SK-N-SH (cell line): ENCODE data around the gene RAI14. TPM values are rescaled to one million over a fixed set of nuclear protein-coding genes. Genes with fewer than 3 reads are reported as not detected.

Experiments used
- CTCF ChIA-PET: fragments of 300-600, 350-600 bp; formaldehyde crosslinking; extraction: SDS; loops from one replicate; lab custom pipeline; 2021; lab: Yijun Ruan, JAX
- POLR2A ChIA-PET: fragments of 350-600 bp; sonication (Branson Sonifier 250); formaldehyde crosslinking; extraction: SDS; loops from one replicate; lab custom pipeline; 2020; ENCODE audit warnings: antibody characterized with exemption, inconsistent platforms; lab: Yijun Ruan, JAX
- DNase-seq: peaks from one replicate; pipeline ENCODE4 v3.0.0; 2012
- H2AFZ ChIP-seq: fragments of 200-600 bp; sonication (generic); 2 replicates; pipeline ENCODE4 v1.8.1; 2016; ENCODE audit warnings: antibody characterized with exemption, mild to moderate bottlenecking, low read depth
- H3F3A ChIP-seq: fragments of 200-600 bp; sonication (generic); replicated peaks from 2 replicates; pipeline ENCODE3; 2016; ENCODE audit warnings: antibody characterized with exemption, mild to moderate bottlenecking; ENCODE audit not compliant: insufficient read depth
- H3K27ac ChIP-seq, 2 experiments: fragments of 200-500 bp in 1 of 2; fragments of 200-600 bp in 1 of 2; sonication (Bioruptor generic) in 1 of 2; sonication (generic), shearing (Covaris generic) in 1 of 2; 2 replicates each; pipeline versions ENCODE4 v1.5.1 to v1.6.1; 2014 to 2016; ENCODE audit warnings: low read depth in 2 of 2, inconsistent platforms in 1 of 2, low read length in 1 of 2, mild to moderate bottlenecking in 1 of 2, mixed read lengths in 1 of 2
- H3K27me3 ChIP-seq: fragments of 200-600 bp; sonication (generic), shearing (Covaris generic); 2 replicates; pipeline ENCODE4 v1.6.1; 2016; ENCODE audit warnings: mixed run types; ENCODE audit not compliant: insufficient read depth
- H3K36me3 ChIP-seq, 2 experiments: fragments of 200-500 bp in 1 of 2; fragments of 200-600 bp in 1 of 2; sonication (Bioruptor generic) in 1 of 2; sonication (generic) in 1 of 2; replicated peaks in 1 of 2; 2 replicates each; pipeline versions ENCODE3 to v1.5.1; 2014 to 2016; ENCODE audit warnings: low read length in 1 of 2, mild to moderate bottlenecking in 1 of 2; ENCODE audit not compliant: insufficient read depth in 2 of 2, control insufficient read depth in 1 of 2
- H3K4me1 ChIP-seq, 2 experiments: fragments of 200-500 bp in 1 of 2; fragments of 200-600 bp in 1 of 2; sonication (Bioruptor generic) in 1 of 2; sonication (generic), shearing (Covaris generic) in 1 of 2; 2 replicates each; pipeline versions ENCODE4 v1.5.1 to v1.6.1; 2014 to 2016; ENCODE audit warnings: low read depth in 1 of 2, low read length in 1 of 2, mixed run types in 1 of 2; ENCODE audit not compliant: insufficient read depth in 2 of 2, control insufficient read depth in 1 of 2
- H3K4me2 ChIP-seq: fragments of 200-600 bp; sonication (generic), shearing (Covaris generic); 2 replicates; pipeline ENCODE4 v1.6.1; 2017; ENCODE audit warnings: mixed run types
- H3K4me3 ChIP-seq, 2 experiments: fragments of 200-500 bp in 1 of 2; fragments of 200-600 bp in 1 of 2; sonication (Bioruptor generic) in 1 of 2; sonication (generic), shearing (Covaris generic) in 1 of 2; 2 replicates each; pipeline versions ENCODE4 v1.5.1 to v1.8.1; 2014 to 2016; ENCODE audit warnings: low read depth in 2 of 2, inconsistent platforms in 1 of 2, low read length in 1 of 2, mild to moderate bottlenecking in 1 of 2, mixed read lengths in 1 of 2, moderate library complexity in 1 of 2
- H3K79me2 ChIP-seq: fragments of 200-600 bp; sonication (generic); 2 replicates; pipeline ENCODE4 v1.8.1; 2017; ENCODE audit warnings: mild to moderate bottlenecking; ENCODE audit not compliant: insufficient read depth
- H3K9ac ChIP-seq: fragments of 200-600 bp; sonication (generic); 2 replicates; pipeline ENCODE4 v1.6.1; 2017; ENCODE audit warnings: mixed run types
- H3K9me2 ChIP-seq: fragments of 200-600 bp; sonication (generic); 2 replicates; pipeline ENCODE4 v1.6.1; 2017; ENCODE audit warnings: mixed run types
- H3K9me3 ChIP-seq: fragments of 200-600 bp; sonication (generic); 2 replicates; pipeline ENCODE4 v1.6.1; 2017; ENCODE audit warnings: mixed run types, mild to moderate bottlenecking, moderate library complexity
- H4K20me1 ChIP-seq: fragments of 200-600 bp; sonication (generic); 2 replicates; pipeline ENCODE4 v1.6.1; 2017; ENCODE audit warnings: mild to moderate bottlenecking, mixed run types; ENCODE audit not compliant: insufficient read depth
- EZH2phosphoT487 ChIP-seq: fragments of 200-600 bp; sonication (generic); IDR thresholded peaks from 2 replicates; pipeline ENCODE4 v1.6.1; 2017; ENCODE audit warnings: low read depth, mixed run types, mild to moderate bottlenecking, antibody characterized with exemption, moderate library complexity, borderline replicate concordance
- FOXM1 ChIP-seq: IDR thresholded peaks from 2 replicates; pipeline ENCODE4 v1.4.0; 2012; ENCODE audit warnings: low read depth, mild to moderate bottlenecking
- GABPA ChIP-seq: IDR thresholded peaks from 2 replicates; pipeline ENCODE4 v1.4.0; 2012; ENCODE audit warnings: low read depth, mild to moderate bottlenecking
- GATA2 ChIP-seq: sonication (generic); formaldehyde crosslinking; IDR thresholded peaks from 2 replicates; pipeline ENCODE4 v1.5.0; 2020; ENCODE audit warnings: mild to moderate bottlenecking, missing genetic modification reagents
- JUND ChIP-seq: IDR thresholded peaks from 2 replicates; pipeline ENCODE4 v1.4.0; 2012
- NFIC ChIP-seq: IDR thresholded peaks from 2 replicates; pipeline ENCODE4 v1.4.0; 2012; ENCODE audit warnings: borderline replicate concordance
- RAD21 ChIP-seq: IDR thresholded peaks from 2 replicates; pipeline ENCODE4 v1.6.1; 2012; ENCODE audit warnings: mild to moderate bottlenecking, low read length
- RFX5 ChIP-seq: IDR thresholded peaks from 2 replicates; pipeline ENCODE4 v1.6.1; 2012; ENCODE audit warnings: mild to moderate bottlenecking, improper control_type of control experiment, low read length
- TAF1 ChIP-seq: IDR thresholded peaks from 2 replicates; pipeline ENCODE4 v1.6.1; 2012; ENCODE audit warnings: low read depth, mild to moderate bottlenecking, low read length, moderate library complexity, borderline replicate concordance
- TEAD4 ChIP-seq: IDR thresholded peaks from 2 replicates; pipeline ENCODE4 v1.4.0; 2012; ENCODE audit warnings: mild to moderate bottlenecking, borderline replicate concordance; ENCODE audit not compliant: insufficient read depth
- WGBS: methylation state at CpG from one replicate; pipeline ENCODE4 v1.1.6; 2017; ENCODE audit warnings: low lambda C conversion rate; 5-methylcytosine and 5-hydroxymethylcytosine counted together
- polyA plus RNA-seq, 3 experiments: library from polyadenylated mRNA; depleted of rRNA; stranded (reverse); fragments of >200 nt; gene quantifications; 2 replicates each; pipeline ENCODE4 v1.2.3, GENCODE V29; 2012
- TF ChIP-seq, protein P1 (sequence below): IDR thresholded peaks from 2 replicates; pipeline ENCODE4 v1.6.1; 2012; ENCODE audit warnings: mild to moderate bottlenecking, low read depth, low read length, moderate library complexity
- TF ChIP-seq, protein P2 (sequence below): fragments of 150-350 bp; IDR thresholded peaks from 2 replicates; pipeline ENCODE4 v1.6.1; 2016; ENCODE audit warnings: mild to moderate bottlenecking, low read depth, low read length
- TF ChIP-seq, protein P3 (sequence below): fragments of 150-350 bp; IDR thresholded peaks from 2 replicates; pipeline ENCODE4 v1.6.1; 2017; ENCODE audit warnings: antibody characterized with exemption, low read length, low read depth, borderline replicate concordance
- TF ChIP-seq, protein P4 (sequence below): fragments of 200-600 bp; sonication (generic); IDR thresholded peaks from 2 replicates; pipeline ENCODE4 v1.6.1; 2017; ENCODE audit warnings: antibody characterized with exemption, mild to moderate bottlenecking, moderate library complexity

Gene RAI14
- polyA plus RNA-seq, 1 of the 3 experiments (the other 2 are of a cell fraction) = 53.2 TPM

DNA sequence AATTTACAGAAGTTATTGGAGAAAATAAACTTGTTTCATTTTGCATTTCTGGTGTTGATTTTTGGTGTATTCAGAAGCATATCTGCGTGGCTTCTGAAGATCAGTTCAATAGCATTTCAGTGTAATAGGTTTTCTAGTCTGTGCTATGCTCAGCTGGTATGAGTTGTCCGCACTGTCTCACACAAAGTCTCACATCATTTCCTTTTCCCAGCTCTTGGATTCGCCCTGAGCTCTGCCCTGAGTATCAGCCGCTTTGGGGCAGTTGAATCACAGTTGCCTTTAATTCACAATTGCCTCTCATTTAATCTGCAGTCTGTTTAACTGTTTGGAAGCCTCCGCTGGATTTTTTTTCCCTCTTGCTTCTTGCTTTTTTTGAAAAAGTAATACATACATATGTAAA lies 176.4 kb downstream of the RAI14 start:
- 94% methylated on average over 5 of the region's 5 CpGs for WGBS
- Histone ChIP-seq H3K79me2 (no peaks in the 10 kb centered on the region), H3K9ac (no peak overlapping the region), H3K4me3 (no peak overlapping the region), H3K4me1 (no peaks in the 10 kb centered on the region), H2AFZ (no peak overlapping the region), H3K27ac (no peak overlapping the region), H3K36me3 (peaks cover 53 to 55% of the 10 kb centered on the region in 2 experiments)
- POLR2A ChIA-PET = no interaction called here
- TF ChIP-seq, protein P1, sequence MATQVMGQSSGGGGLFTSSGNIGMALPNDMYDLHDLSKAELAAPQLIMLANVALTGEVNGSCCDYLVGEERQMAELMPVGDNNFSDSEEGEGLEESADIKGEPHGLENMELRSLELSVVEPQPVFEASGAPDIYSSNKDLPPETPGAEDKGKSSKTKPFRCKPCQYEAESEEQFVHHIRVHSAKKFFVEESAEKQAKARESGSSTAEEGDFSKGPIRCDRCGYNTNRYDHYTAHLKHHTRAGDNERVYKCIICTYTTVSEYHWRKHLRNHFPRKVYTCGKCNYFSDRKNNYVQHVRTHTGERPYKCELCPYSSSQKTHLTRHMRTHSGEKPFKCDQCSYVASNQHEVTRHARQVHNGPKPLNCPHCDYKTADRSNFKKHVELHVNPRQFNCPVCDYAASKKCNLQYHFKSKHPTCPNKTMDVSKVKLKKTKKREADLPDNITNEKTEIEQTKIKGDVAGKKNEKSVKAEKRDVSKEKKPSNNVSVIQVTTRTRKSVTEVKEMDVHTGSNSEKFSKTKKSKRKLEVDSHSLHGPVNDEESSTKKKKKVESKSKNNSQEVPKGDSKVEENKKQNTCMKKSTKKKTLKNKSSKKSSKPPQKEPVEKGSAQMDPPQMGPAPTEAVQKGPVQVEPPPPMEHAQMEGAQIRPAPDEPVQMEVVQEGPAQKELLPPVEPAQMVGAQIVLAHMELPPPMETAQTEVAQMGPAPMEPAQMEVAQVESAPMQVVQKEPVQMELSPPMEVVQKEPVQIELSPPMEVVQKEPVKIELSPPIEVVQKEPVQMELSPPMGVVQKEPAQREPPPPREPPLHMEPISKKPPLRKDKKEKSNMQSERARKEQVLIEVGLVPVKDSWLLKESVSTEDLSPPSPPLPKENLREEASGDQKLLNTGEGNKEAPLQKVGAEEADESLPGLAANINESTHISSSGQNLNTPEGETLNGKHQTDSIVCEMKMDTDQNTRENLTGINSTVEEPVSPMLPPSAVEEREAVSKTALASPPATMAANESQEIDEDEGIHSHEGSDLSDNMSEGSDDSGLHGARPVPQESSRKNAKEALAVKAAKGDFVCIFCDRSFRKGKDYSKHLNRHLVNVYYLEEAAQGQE = no peak
- TF ChIP-seq TEAD4 = no peak
- TF ChIP-seq, protein P2, sequence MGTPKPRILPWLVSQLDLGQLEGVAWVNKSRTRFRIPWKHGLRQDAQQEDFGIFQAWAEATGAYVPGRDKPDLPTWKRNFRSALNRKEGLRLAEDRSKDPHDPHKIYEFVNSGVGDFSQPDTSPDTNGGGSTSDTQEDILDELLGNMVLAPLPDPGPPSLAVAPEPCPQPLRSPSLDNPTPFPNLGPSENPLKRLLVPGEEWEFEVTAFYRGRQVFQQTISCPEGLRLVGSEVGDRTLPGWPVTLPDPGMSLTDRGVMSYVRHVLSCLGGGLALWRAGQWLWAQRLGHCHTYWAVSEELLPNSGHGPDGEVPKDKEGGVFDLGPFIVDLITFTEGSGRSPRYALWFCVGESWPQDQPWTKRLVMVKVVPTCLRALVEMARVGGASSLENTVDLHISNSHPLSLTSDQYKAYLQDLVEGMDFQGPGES = no peak
- no peak for TF ChIP-seq NFIC
- no peak for TF ChIP-seq TAF1
- TF ChIP-seq, protein P3, sequence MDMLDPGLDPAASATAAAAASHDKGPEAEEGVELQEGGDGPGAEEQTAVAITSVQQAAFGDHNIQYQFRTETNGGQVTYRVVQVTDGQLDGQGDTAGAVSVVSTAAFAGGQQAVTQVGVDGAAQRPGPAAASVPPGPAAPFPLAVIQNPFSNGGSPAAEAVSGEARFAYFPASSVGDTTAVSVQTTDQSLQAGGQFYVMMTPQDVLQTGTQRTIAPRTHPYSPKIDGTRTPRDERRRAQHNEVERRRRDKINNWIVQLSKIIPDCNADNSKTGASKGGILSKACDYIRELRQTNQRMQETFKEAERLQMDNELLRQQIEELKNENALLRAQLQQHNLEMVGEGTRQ = no peak
- no peak for TF ChIP-seq GABPA
- TF ChIP-seq JUND = no peak
- TF ChIP-seq RFX5 = no peak
- TF ChIP-seq, protein P4, sequence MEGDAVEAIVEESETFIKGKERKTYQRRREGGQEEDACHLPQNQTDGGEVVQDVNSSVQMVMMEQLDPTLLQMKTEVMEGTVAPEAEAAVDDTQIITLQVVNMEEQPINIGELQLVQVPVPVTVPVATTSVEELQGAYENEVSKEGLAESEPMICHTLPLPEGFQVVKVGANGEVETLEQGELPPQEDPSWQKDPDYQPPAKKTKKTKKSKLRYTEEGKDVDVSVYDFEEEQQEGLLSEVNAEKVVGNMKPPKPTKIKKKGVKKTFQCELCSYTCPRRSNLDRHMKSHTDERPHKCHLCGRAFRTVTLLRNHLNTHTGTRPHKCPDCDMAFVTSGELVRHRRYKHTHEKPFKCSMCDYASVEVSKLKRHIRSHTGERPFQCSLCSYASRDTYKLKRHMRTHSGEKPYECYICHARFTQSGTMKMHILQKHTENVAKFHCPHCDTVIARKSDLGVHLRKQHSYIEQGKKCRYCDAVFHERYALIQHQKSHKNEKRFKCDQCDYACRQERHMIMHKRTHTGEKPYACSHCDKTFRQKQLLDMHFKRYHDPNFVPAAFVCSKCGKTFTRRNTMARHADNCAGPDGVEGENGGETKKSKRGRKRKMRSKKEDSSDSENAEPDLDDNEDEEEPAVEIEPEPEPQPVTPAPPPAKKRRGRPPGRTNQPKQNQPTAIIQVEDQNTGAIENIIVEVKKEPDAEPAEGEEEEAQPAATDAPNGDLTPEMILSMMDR = no peak
- no peak for TF ChIP-seq EZH2phosphoT487
- no peak for TF ChIP-seq GATA2 (CRISPR knock-in tag)
- no peak for TF ChIP-seq RAD21
- no peak for TF ChIP-seq FOXM1
- TF ChIP-seq, all 33 proteins: peak for 0
- peaks cover 27% of the 10 kb centered on the region for H3F3A ChIP-seq
- no peak for DNase-seq
- H3K9me2 ChIP-seq = no peaks in the 10 kb centered on the region
- CTCF ChIA-PET = no interaction called here
- H3K4me2 ChIP-seq = no peak overlapping the region
- H3K9me3 ChIP-seq = no peaks in the 10 kb centered on the region
- no peaks in the 10 kb centered on the region for H4K20me1 ChIP-seq
- H3K27me3 ChIP-seq = no peaks in the 10 kb centered on the region
